WTC11 (cell line): ENCODE measurements around the gene TCF7L2. TPM values are rescaled to one million over a fixed set of nuclear protein-coding genes. Genes with fewer than 3 reads are reported as not detected.

Experiments
- ATAC-seq: fragments of 200-7000 bp; cut with Tn5 transposase; 2 replicates; pipeline ENCODE4 v1.10.0; 2021; ENCODE audit warnings: mild to moderate bottlenecking, moderate library complexity
- CTCF ChIA-PET: fragments of 300-600 bp; sonication (Branson Sonifier 250); formaldehyde crosslinking; loops from one replicate; lab custom pipeline; 2021; ENCODE audit warnings: antibody characterized with exemption; lab: Charles Lee
- POLR2A ChIA-PET: fragments of 350-600 bp; sonication (Branson Sonifier 250); formaldehyde crosslinking; loops from one replicate; lab custom pipeline; 2021; ENCODE audit warnings: antibody characterized with exemption; lab: Charles Lee
- DNase-seq: peaks from one replicate; pipeline ENCODE4 v3.0.0; 2021; ENCODE audit warnings: low spot score
- H3K27ac Mint-ChIP-seq: 2 replicates; pipeline ENCODE4 v1.8.0; 2021; ENCODE audit warnings: mixed read lengths
- H3K27me3 Mint-ChIP-seq: 2 replicates; pipeline ENCODE4 v1.8.0; 2021; ENCODE audit warnings: low read depth, mild to moderate bottlenecking, moderate library complexity, mixed read lengths
- H3K36me3 Mint-ChIP-seq: 2 replicates; pipeline ENCODE4 v1.8.0; 2021; ENCODE audit warnings: mixed read lengths
- H3K4me1 Mint-ChIP-seq: 2 replicates; pipeline ENCODE4 v1.8.0; 2022; ENCODE audit warnings: mixed read lengths
- H3K4me3 Mint-ChIP-seq: 2 replicates; pipeline ENCODE4 v1.8.0; 2021; ENCODE audit warnings: mild to moderate bottlenecking, moderate library complexity, mixed read lengths
- H3K9me3 Mint-ChIP-seq: 2 replicates; pipeline ENCODE4 v1.8.0; 2021; ENCODE audit warnings: mixed read lengths
- EMX1 ChIP-seq: fragments of 250-450 bp; sonication (Bioruptor Pico); IDR thresholded peaks from 2 replicates; pipeline ENCODE4 v1.8.0; 2021; ENCODE audit warnings: mild to moderate bottlenecking
- ESRRA ChIP-seq: sonication (generic); formaldehyde crosslinking; IDR thresholded peaks from 2 replicates; pipeline ENCODE4 v1.8.1; 2022; ENCODE audit warnings: mild to moderate bottlenecking, missing genetic modification reagents, borderline replicate concordance
- GABPB1 ChIP-seq: sonication (generic); formaldehyde crosslinking; IDR thresholded peaks from 2 replicates; pipeline ENCODE4 v1.8.1; 2023; ENCODE audit warnings: mild to moderate bottlenecking, missing genetic modification reagents
- GTF2I ChIP-seq: fragments of 250-450 bp; sonication (Bioruptor Pico); conservative IDR thresholded peaks from 2 replicates; pipeline ENCODE4 v1.4.0; 2021; ENCODE audit warnings: mild to moderate bottlenecking
- KAT7 ChIP-seq: sonication (generic); formaldehyde crosslinking; IDR thresholded peaks from 2 replicates; pipeline ENCODE4 v1.8.1; 2023; ENCODE audit warnings: missing genetic modification reagents, mild to moderate bottlenecking, borderline replicate concordance
- MYBL2 ChIP-seq: sonication (generic); formaldehyde crosslinking; IDR thresholded peaks from 2 replicates; pipeline ENCODE4 v1.8.1; 2023; ENCODE audit warnings: mild to moderate bottlenecking, moderate library complexity, missing genetic modification reagents
- NFATC4 ChIP-seq: fragments of 250-450 bp; sonication (Bioruptor Pico); IDR thresholded peaks from 2 replicates; pipeline ENCODE4 v1.9.0; 2021; ENCODE audit warnings: mild to moderate bottlenecking
- NR3C1 ChIP-seq: sonication (generic); formaldehyde crosslinking; conservative IDR thresholded peaks from 2 replicates; pipeline ENCODE4 v1.8.1; 2023; ENCODE audit warnings: low read depth, mild to moderate bottlenecking, missing genetic modification reagents
- RORB ChIP-seq: fragments of 250-450 bp; sonication (Bioruptor Pico); IDR thresholded peaks from 2 replicates; pipeline ENCODE4 v1.9.0; 2021; ENCODE audit warnings: mild to moderate bottlenecking
- SMAD3 ChIP-seq: sonication (generic); formaldehyde crosslinking; IDR thresholded peaks from 2 replicates; pipeline ENCODE4 v1.8.0; 2022; ENCODE audit warnings: missing genetic modification reagents, mild to moderate bottlenecking, borderline replicate concordance
- SP1 ChIP-seq: sonication (generic); formaldehyde crosslinking; conservative IDR thresholded peaks from 2 replicates; pipeline ENCODE4 v1.8.1; 2022; ENCODE audit warnings: missing genetic modification reagents
- ZNF219 ChIP-seq: sonication (generic); formaldehyde crosslinking; IDR thresholded peaks from 2 replicates; pipeline ENCODE4 v1.8.0; 2023; ENCODE audit warnings: missing genetic modification reagents, mild to moderate bottlenecking, borderline replicate concordance
- ZNF263 ChIP-seq: sonication (generic); formaldehyde crosslinking; IDR thresholded peaks from 2 replicates; pipeline ENCODE4 v1.8.1; 2022; ENCODE audit warnings: low read depth, mild to moderate bottlenecking, moderate library complexity, missing genetic modification reagents
- ZNF317 ChIP-seq: sonication (generic); formaldehyde crosslinking; IDR thresholded peaks from 2 replicates; pipeline ENCODE4 v1.8.1; 2023; ENCODE audit warnings: low read depth, mild to moderate bottlenecking, moderate library complexity, missing genetic modification reagents, borderline replicate concordance
- ZNF396 ChIP-seq: fragments of 250-450 bp; sonication (Bioruptor Pico); IDR thresholded peaks from 2 replicates; pipeline ENCODE4 v1.8.0; 2021; ENCODE audit warnings: mild to moderate bottlenecking, moderate library complexity, borderline replicate concordance
- total RNA-seq: library from RNA; stranded (reverse); gene quantifications from 3 replicates; pipeline ENCODE4 v1.2.3, GENCODE V29; 2021
- TF ChIP-seq, protein P1 (sequence below): sonication (generic); formaldehyde crosslinking; IDR thresholded peaks from 2 replicates; pipeline ENCODE4 v1.8.0; 2023; ENCODE audit warnings: missing genetic modification reagents
- TF ChIP-seq, protein P2 (sequence below): fragments of 250-450 bp; sonication (Bioruptor Pico); IDR thresholded peaks from 2 replicates; pipeline ENCODE4 v1.8.0; 2021; ENCODE audit warnings: mild to moderate bottlenecking
- TF ChIP-seq, protein P3 (sequence below): sonication (generic); formaldehyde crosslinking; IDR thresholded peaks from 2 replicates; pipeline ENCODE4 v1.8.1; 2022; ENCODE audit warnings: mild to moderate bottlenecking, moderate library complexity, missing genetic modification reagents
- TF ChIP-seq, protein P4 (sequence below): sonication (generic); formaldehyde crosslinking; IDR thresholded peaks from 2 replicates; pipeline ENCODE4 v1.8.1; 2023; ENCODE audit warnings: mild to moderate bottlenecking, missing genetic modification reagents
- TF ChIP-seq, protein P5 (sequence below): sonication (generic); formaldehyde crosslinking; IDR thresholded peaks from 2 replicates; pipeline ENCODE4 v1.8.0; 2022; ENCODE audit warnings: mild to moderate bottlenecking, missing genetic modification reagents
- TF ChIP-seq, protein P6 (sequence below): sonication (generic); formaldehyde crosslinking; IDR thresholded peaks from 2 replicates; pipeline ENCODE4 v1.8.0; 2023; ENCODE audit warnings: mild to moderate bottlenecking, missing genetic modification reagents
- TF ChIP-seq, protein P7 (sequence below): sonication (generic); formaldehyde crosslinking; IDR thresholded peaks from 2 replicates; pipeline ENCODE4 v1.8.1; 2023; ENCODE audit warnings: mild to moderate bottlenecking, moderate library complexity, missing genetic modification reagents
- TF ChIP-seq, protein P8 (sequence below): sonication (generic); formaldehyde crosslinking; IDR thresholded peaks from 2 replicates; pipeline ENCODE4 v1.8.1; 2023; ENCODE audit warnings: mild to moderate bottlenecking, missing genetic modification reagents, moderate library complexity

TCF7L2 gene
- total RNA-seq, 1 experiment from 2014 or later = 44.5 TPM

DNA sequence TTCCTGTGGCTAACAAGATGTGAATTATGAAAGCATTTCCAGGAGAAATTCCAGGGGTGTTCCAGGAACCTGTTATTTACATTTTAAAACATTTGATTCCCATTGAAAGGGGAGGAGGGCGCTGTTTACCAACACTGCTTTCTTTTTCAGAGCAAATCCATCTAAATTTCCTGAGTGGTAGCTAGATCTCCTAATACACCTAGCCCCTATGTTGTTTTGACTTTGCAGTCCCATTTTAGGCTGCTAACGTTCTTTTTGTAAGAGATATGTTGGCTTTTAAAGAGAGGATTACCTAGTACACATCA lies 130.8 kb downstream of the TCF7L2 start:
- peak overlapping the region; percentile 76; the same call in 1 of the 2 replicates for H3K27ac Mint-ChIP-seq
- CTCF ChIA-PET = interaction anchor here (1.0 to 1.3 kb wide), 4 partner anchors 11 to 313 kb away, joined by 3 read pairs; no protein-coding TSS in a partner anchor
- peaks cover 79% of the 10 kb centered on the region for H3K4me1 Mint-ChIP-seq
- ATAC-seq = no peak
- no peaks in the 10 kb centered on the region for H3K9me3 Mint-ChIP-seq
- POLR2A ChIA-PET = no interaction called here
- no peak for DNase-seq
- H3K4me3 Mint-ChIP-seq = no peak overlapping the region
- no peak for TF ChIP-seq ESRRA (CRISPR knock-in tag)
- TF ChIP-seq GABPB1 (CRISPR knock-in tag) = no peak
- TF ChIP-seq ZNF219 = no peak
- no peak for TF ChIP-seq MYBL2
- TF ChIP-seq, protein P1, sequence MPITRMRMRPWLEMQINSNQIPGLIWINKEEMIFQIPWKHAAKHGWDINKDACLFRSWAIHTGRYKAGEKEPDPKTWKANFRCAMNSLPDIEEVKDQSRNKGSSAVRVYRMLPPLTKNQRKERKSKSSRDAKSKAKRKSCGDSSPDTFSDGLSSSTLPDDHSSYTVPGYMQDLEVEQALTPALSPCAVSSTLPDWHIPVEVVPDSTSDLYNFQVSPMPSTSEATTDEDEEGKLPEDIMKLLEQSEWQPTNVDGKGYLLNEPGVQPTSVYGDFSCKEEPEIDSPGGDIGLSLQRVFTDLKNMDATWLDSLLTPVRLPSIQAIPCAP (CRISPR knock-in tag) = no peak
- TF ChIP-seq EMX1 (CRISPR knock-in tag) = no peak
- TF ChIP-seq ZNF263 (CRISPR knock-in tag) = no peak
- TF ChIP-seq ZNF317 (CRISPR knock-in tag) = no peak
- TF ChIP-seq ZNF396 (CRISPR knock-in tag) = no peak
- TF ChIP-seq, protein P2, sequence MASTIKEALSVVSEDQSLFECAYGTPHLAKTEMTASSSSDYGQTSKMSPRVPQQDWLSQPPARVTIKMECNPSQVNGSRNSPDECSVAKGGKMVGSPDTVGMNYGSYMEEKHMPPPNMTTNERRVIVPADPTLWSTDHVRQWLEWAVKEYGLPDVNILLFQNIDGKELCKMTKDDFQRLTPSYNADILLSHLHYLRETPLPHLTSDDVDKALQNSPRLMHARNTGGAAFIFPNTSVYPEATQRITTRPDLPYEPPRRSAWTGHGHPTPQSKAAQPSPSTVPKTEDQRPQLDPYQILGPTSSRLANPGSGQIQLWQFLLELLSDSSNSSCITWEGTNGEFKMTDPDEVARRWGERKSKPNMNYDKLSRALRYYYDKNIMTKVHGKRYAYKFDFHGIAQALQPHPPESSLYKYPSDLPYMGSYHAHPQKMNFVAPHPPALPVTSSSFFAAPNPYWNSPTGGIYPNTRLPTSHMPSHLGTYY (CRISPR knock-in tag) = no peak
- TF ChIP-seq, protein P3, sequence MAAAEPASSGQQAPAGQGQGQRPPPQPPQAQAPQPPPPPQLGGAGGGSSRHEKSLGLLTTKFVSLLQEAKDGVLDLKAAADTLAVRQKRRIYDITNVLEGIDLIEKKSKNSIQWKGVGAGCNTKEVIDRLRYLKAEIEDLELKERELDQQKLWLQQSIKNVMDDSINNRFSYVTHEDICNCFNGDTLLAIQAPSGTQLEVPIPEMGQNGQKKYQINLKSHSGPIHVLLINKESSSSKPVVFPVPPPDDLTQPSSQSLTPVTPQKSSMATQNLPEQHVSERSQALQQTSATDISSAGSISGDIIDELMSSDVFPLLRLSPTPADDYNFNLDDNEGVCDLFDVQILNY (CRISPR knock-in tag) = no peak
- TF ChIP-seq RORB (CRISPR knock-in tag) = no peak
- TF ChIP-seq, protein P4, sequence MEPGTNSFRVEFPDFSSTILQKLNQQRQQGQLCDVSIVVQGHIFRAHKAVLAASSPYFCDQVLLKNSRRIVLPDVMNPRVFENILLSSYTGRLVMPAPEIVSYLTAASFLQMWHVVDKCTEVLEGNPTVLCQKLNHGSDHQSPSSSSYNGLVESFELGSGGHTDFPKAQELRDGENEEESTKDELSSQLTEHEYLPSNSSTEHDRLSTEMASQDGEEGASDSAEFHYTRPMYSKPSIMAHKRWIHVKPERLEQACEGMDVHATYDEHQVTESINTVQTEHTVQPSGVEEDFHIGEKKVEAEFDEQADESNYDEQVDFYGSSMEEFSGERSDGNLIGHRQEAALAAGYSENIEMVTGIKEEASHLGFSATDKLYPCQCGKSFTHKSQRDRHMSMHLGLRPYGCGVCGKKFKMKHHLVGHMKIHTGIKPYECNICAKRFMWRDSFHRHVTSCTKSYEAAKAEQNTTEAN (CRISPR knock-in tag) = no peak
- TF ChIP-seq, protein P5, sequence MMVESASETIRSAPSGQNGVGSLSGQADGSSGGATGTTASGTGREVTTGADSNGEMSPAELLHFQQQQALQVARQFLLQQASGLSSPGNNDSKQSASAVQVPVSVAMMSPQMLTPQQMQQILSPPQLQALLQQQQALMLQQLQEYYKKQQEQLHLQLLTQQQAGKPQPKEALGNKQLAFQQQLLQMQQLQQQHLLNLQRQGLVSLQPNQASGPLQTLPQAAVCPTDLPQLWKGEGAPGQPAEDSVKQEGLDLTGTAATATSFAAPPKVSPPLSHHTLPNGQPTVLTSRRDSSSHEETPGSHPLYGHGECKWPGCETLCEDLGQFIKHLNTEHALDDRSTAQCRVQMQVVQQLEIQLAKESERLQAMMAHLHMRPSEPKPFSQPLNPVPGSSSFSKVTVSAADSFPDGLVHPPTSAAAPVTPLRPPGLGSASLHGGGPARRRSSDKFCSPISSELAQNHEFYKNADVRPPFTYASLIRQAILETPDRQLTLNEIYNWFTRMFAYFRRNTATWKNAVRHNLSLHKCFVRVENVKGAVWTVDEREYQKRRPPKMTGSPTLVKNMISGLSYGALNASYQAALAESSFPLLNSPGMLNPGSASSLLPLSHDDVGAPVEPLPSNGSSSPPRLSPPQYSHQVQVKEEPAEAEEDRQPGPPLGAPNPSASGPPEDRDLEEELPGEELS = no peak
- no peak for TF ChIP-seq SP1 (CRISPR knock-in tag)
- no peak for TF ChIP-seq NR3C1 (CRISPR knock-in tag)
- TF ChIP-seq GTF2I (CRISPR knock-in tag) = no peak
- no peaks in the 10 kb centered on the region for H3K27me3 Mint-ChIP-seq
- peaks cover 5% of the 10 kb centered on the region for H3K36me3 Mint-ChIP-seq

DNA sequence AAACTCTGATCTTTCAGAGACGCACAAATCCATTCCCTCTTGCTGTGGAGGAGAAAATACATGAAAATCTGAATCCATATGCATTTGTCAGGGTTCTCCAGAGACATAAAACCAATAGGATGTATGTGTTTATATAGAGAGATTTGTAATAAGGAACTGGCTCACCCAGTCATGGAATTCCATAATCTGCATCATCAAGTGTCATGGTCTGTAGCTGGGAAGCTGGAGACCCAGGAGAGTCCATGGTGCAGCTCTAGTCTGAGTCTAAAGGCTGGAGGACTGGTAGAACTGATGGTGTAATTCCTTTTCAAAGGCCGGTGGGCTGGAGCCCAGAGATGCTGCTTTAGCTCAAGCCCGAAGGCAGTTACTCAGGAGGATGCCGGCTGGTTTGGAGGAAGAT lies 134.0 kb downstream of the TCF7L2 start:
- Mint-ChIP-seq H3K27ac (peak overlapping the region; percentile 52; the same call in 1 of the 2 replicates), H3K4me3 (no peak overlapping the region), H3K9me3 (no peaks in the 10 kb centered on the region), H3K27me3 (no peaks in the 10 kb centered on the region), H3K4me1 (peaks cover 80% of the 10 kb centered on the region), H3K36me3 (peaks cover 10% of the 10 kb centered on the region)
- ChIA-PET CTCF (interaction anchor here (0.7 kb wide), 1 partner anchor 62 kb away, joined by 3 read pairs; no protein-coding TSS in a partner anchor), POLR2A (no interaction called here)
- DNase-seq (no peak), ATAC-seq (no peak)
- TF ChIP-seq NFATC4 (CRISPR knock-in tag) (no peak), KAT7 (CRISPR knock-in tag) (no peak), SMAD3 (CRISPR knock-in tag) (no peak)
- TF ChIP-seq, protein P6, sequence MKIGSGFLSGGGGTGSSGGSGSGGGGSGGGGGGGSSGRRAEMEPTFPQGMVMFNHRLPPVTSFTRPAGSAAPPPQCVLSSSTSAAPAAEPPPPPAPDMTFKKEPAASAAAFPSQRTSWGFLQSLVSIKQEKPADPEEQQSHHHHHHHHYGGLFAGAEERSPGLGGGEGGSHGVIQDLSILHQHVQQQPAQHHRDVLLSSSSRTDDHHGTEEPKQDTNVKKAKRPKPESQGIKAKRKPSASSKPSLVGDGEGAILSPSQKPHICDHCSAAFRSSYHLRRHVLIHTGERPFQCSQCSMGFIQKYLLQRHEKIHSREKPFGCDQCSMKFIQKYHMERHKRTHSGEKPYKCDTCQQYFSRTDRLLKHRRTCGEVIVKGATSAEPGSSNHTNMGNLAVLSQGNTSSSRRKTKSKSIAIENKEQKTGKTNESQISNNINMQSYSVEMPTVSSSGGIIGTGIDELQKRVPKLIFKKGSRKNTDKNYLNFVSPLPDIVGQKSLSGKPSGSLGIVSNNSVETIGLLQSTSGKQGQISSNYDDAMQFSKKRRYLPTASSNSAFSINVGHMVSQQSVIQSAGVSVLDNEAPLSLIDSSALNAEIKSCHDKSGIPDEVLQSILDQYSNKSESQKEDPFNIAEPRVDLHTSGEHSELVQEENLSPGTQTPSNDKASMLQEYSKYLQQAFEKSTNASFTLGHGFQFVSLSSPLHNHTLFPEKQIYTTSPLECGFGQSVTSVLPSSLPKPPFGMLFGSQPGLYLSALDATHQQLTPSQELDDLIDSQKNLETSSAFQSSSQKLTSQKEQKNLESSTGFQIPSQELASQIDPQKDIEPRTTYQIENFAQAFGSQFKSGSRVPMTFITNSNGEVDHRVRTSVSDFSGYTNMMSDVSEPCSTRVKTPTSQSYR (CRISPR knock-in tag) = no peak
- TF ChIP-seq, protein P7, sequence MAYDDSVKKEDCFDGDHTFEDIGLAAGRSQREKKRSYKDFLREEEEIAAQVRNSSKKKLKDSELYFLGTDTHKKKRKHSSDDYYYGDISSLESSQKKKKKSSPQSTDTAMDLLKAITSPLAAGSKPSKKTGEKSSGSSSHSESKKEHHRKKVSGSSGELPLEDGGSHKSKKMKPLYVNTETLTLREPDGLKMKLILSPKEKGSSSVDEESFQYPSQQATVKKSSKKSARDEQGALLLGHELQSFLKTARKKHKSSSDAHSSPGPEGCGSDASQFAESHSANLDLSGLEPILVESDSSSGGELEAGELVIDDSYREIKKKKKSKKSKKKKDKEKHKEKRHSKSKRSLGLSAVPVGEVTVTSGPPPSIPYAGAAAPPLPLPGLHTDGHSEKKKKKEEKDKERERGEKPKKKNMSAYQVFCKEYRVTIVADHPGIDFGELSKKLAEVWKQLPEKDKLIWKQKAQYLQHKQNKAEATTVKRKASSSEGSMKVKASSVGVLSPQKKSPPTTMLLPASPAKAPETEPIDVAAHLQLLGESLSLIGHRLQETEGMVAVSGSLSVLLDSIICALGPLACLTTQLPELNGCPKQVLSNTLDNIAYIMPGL (CRISPR knock-in tag) = no peak
- TF ChIP-seq, protein P8, sequence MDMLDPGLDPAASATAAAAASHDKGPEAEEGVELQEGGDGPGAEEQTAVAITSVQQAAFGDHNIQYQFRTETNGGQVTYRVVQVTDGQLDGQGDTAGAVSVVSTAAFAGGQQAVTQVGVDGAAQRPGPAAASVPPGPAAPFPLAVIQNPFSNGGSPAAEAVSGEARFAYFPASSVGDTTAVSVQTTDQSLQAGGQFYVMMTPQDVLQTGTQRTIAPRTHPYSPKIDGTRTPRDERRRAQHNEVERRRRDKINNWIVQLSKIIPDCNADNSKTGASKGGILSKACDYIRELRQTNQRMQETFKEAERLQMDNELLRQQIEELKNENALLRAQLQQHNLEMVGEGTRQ = no peak
